Astrocyte of the cerebellum (primary cell): ENCODE data around the gene CERS4.
"Not testable (repeated sequence)": the region's sequence is repeated elsewhere in the genome, so short reads cannot be mapped to it uniquely, and the experiment has no call there.

ENCODE experiments used
- DNase-seq: peaks from one replicate; pipeline ENCODE4 v3.0.0-alpha.2; 2011; ENCODE audit warnings: low read depth
- H3K4me3 ChIP-seq: 2 replicates; pipeline ENCODE4 v1.5.1; 2011; ENCODE audit warnings: mild to moderate bottlenecking, low read depth, low read length, moderate library complexity
- in situ Hi-C: cut with HindIII; loops from 2 replicates; pipeline ENCODE4 v1.10.0; 2017; ENCODE audit warnings: low sequenced_read_pairs
- TF ChIP-seq, protein P1 (sequence below): IDR thresholded peaks from 2 replicates; pipeline ENCODE4 v1.5.1; 2012; ENCODE audit warnings: low read length, low read depth, moderate library complexity, mild to moderate bottlenecking; ENCODE audit errors: missing control alignments

Gene CERS4

GRCh38 chr19:8204961-8205360, 4.2 kb upstream of the CERS4 start:
- in situ Hi-C loops: no loop called here
- no peak for DNase-seq
- no peak overlapping the region for H3K4me3 ChIP-seq
- TF ChIP-seq, protein P1, sequence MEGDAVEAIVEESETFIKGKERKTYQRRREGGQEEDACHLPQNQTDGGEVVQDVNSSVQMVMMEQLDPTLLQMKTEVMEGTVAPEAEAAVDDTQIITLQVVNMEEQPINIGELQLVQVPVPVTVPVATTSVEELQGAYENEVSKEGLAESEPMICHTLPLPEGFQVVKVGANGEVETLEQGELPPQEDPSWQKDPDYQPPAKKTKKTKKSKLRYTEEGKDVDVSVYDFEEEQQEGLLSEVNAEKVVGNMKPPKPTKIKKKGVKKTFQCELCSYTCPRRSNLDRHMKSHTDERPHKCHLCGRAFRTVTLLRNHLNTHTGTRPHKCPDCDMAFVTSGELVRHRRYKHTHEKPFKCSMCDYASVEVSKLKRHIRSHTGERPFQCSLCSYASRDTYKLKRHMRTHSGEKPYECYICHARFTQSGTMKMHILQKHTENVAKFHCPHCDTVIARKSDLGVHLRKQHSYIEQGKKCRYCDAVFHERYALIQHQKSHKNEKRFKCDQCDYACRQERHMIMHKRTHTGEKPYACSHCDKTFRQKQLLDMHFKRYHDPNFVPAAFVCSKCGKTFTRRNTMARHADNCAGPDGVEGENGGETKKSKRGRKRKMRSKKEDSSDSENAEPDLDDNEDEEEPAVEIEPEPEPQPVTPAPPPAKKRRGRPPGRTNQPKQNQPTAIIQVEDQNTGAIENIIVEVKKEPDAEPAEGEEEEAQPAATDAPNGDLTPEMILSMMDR: no peak

DNA sequence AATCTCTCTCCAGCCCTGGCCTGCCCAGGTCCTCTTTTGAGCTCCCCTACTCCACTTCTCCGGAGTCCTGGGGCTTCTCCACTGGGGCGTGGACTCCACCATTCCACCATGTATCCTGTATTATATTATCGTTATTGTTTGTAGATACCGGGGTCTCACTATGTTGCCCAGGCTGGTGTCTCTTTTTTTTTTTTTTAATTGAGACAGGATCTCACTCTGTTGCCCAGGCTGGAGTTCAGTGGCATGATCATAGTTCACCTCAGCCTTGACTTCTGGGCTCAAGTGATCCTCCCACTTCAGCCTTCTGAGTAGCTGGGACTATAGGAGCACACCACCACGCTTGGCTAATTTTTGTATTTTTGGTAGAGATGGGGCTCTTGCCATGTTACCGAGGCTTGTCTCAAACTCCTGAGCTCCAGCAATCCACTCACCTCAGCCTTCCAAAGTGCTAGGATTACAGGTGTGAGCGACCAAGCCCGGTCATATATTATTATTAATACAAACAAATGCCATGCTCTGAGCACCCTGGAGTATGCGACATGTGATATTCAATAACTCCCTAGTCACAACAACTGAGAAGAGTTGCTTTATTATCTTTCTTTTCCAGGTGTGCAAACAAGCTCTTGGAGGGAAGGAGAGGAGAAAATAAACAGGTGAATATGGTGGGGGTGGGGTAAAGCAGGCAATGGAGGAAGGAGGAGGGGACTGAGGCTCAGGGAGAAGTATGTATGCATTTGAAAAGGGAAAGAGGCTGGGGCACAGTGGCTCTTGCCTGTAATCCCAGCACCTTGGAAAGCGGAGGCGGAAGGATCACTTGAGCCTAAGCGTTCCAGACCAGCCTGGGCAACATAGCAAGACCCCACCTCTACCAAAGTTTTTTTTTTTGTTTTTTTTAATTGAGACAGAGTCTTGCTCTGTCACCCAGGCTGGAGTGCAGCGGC, 2.8 kb upstream of the CERS4 start:
- in situ Hi-C loops: no loop called here
- no peak for DNase-seq
- H3K4me3 ChIP-seq: no peak overlapping the region
- TF ChIP-seq, protein P1: no peak

- DNase-seq, H3K4me3 ChIP-seq, in situ Hi-C loops: not testable (repeated sequence)
These were observed 1.8 kb upstream of the CERS4 start for GRCh38 chr19:8207326-8207725.

DNA sequence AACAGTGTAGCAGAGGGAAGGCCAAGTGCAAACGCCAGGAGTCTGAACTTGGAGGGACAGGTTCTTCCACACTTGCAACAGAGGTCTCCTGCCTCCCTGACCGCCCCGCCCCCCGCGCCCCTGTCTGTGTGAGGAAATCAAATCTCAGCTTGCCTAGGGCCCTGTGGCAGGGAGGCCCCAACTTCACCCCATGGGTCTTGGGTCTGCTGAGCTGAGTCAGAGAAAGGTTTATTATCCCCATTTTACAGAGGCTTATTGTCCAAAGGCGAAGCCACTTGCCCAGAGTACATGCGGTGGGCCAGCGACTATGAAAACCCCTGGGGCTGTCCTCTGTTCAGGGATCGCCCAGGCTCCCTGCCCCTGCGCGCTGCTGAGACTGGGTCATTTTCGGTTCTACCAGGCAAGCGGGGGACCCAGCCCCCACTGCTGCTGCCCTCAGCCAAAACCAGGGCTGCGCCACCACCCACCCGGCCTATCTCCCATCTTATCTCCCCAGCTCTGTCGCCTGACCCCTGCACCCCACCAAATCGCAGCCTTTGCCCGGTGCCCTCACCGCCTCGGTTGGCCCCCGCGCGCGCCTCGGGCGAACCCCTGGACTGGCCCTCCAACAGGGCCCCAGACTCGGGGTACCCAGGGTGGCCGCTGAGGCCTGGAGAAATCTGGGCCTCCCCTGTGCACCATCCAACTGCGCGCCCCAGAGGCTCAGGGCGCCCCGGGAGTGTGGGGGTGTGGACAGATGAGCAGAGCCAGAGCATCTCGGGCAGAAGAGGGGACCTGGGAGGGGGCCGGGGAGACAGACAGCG, 850 bp upstream of the CERS4 start:
- TF ChIP-seq, protein P1: no peak
- peak overlapping the region; percentile 37 for H3K4me3 ChIP-seq
- in situ Hi-C loops: no loop called here
- DNase-seq: no peak

DNA sequence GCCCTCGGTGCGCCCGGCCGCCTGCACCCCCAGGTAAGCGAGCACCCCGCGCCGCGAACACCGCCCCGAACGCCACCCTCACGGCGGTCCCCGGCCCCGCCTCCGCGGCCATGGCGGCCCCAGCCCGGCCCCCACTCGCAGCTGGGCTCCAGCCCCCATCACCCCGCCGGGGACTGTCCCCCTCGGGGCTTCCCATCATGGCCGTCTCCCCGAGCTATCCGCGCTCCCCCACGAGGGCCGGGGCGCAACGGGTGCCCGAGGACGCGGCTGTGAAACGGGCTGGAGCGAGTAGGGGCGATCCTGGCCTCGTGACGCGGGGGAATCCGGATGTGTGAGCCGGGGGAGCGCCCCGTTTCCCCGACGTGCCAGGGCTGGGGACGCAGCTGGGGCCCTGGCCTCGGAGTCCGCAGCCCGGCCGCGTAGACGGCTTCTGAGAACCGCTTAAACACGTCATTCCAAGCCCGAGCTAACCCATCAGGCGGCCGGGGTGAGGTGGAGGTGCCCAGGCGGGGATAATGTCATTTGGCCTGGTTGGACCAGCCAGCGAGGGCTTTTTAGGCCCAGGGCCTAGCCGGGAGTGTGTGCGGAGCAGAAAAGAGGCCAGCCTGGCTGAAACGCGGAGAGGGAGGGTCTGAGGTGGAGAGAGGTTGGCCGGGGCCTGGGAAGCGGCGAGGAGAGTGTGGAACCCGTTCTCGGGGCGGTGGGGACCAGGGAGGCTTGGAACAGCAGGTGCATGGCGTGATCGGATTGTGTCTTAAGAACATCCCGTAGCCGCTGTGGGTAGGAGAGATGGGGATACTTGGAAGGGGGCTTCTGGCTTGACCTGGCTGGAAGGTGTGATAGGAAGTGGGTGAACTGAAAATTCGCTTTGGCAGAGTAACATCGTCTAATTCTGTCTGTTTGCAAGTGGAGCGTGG, 550 bp downstream of the CERS4 start:
- peak overlapping the region; percentile 58 for H3K4me3 ChIP-seq
- TF ChIP-seq, protein P1: no peak
- in situ Hi-C loops: no loop called here
- DNase-seq: no peak

- peak overlapping the region; percentile 58 for H3K4me3 ChIP-seq
- in situ Hi-C loops: no loop called here
- no peak for DNase-seq
- TF ChIP-seq, protein P1: no peak
These were observed 1.4 kb downstream of the CERS4 start for GRCh38 chr19:8210421-8211101.
